HepG2 (cell line): Measurements from ENCODE around the gene TBKBP1. TPM values are rescaled to one million over a fixed set of nuclear protein-coding genes. Genes with fewer than 3 reads are reported as not detected.
A peak's percentile ranks its signal among the peaks of the same experiment; 100 is the strongest.

Experiments used
- ATAC-seq: fragments of 200-7000 bp; cut with Tn5 transposase; 3 replicates; pipeline ENCODE4 v1.9.1; 2020; ENCODE audit warnings: mild to moderate bottlenecking, moderate library complexity
- BruUV-seq: library from RNA; stranded (reverse); fragments of 400-500 nt; replicated peaks from 2 replicates; lab custom pipeline; 2021; lab: Mats Ljungman, UMichigan
- CTCF ChIA-PET: fragments of 300-600 bp; formaldehyde crosslinking; extraction: SDS; loops from one replicate; lab custom pipeline; 2021; ENCODE audit warnings: low total read pairs, inconsistent platforms, low intra/inter-chr PET ratio; lab: Yijun Ruan, JAX
- POLR2A ChIA-PET: fragments of 350-600 bp; sonication (Branson Sonifier 250); formaldehyde crosslinking; loops from one replicate; lab custom pipeline; 2020; ENCODE audit warnings: antibody characterized with exemption, inconsistent platforms; lab: Yijun Ruan, JAX
- DNase-seq: peaks from one replicate; pipeline ENCODE4 v3.0.0-alpha.2; 2015; ENCODE audit warnings: low spot score
- FAIRE-seq: peaks from 3 replicates; lab custom pipeline; 2011; peaks lifted over from hg19 to GRCh38; lab: Jason Lieb, UNC
- H2AFZ ChIP-seq: one replicate; pipeline ENCODE4 v1.6.1; 2011; ENCODE audit warnings: low read length, inconsistent platforms
- H3K27ac ChIP-seq: fragments of 300-600 bp; 3 replicates; pipeline ENCODE4 v1.8.0; 2011; ENCODE audit warnings: mixed run types, mild to moderate bottlenecking, mixed read lengths, low read length, inconsistent platforms; ENCODE audit not compliant: insufficient read depth; ENCODE audit errors: extremely low read length
- H3K27me3 ChIP-seq, 2 experiments: fragments of 200-600 bp in 1 of 2; 2 replicates in 1 of 2; 3 replicates in 1 of 2; pipeline versions ENCODE4 v1.6.0 to v1.8.0; 2011; ENCODE audit warnings: low read length in 2 of 2, mild to moderate bottlenecking in 2 of 2, moderate library complexity in 2 of 2, inconsistent platforms in 1 of 2; ENCODE audit not compliant: insufficient read depth in 2 of 2, control insufficient read depth in 1 of 2
- H3K36me3 ChIP-seq, 2 experiments: fragments of 200-600 bp in 1 of 2; replicated peaks in 1 of 2; 2 replicates in 1 of 2; 3 replicates in 1 of 2; pipeline versions ENCODE4 v1.5.1 to v1.8.0; 2011; ENCODE audit warnings: low read length in 2 of 2, inconsistent platforms in 1 of 2; ENCODE audit not compliant: insufficient read depth in 2 of 2, control insufficient read depth in 1 of 2
- H3K4me1 ChIP-seq: 2 replicates; pipeline ENCODE4 v1.5.1; 2012; ENCODE audit warnings: low read length, inconsistent platforms; ENCODE audit not compliant: insufficient read depth
- H3K4me2 ChIP-seq: 2 replicates; pipeline ENCODE4 v1.6.0; 2011; ENCODE audit warnings: low read depth, low read length, inconsistent platforms
- H3K4me3 ChIP-seq, 3 experiments: fragments of 200-600 bp in 1 of 3; sonication (generic), shearing (Covaris generic) in 1 of 3; replicated peaks in 1 of 3; 2 replicates each; pipeline ENCODE4 v1.5.1; 2011 to 2016; ENCODE audit warnings: low read length in 3 of 3, inconsistent platforms in 2 of 3, low read depth in 2 of 3, mild to moderate bottlenecking in 2 of 3, control low read depth in 1 of 3, mixed read lengths in 1 of 3; ENCODE audit not compliant: insufficient read depth in 1 of 3
- H3K79me2 ChIP-seq: one replicate; pipeline ENCODE4 v1.6.1; 2011; ENCODE audit warnings: low read length, inconsistent platforms; ENCODE audit not compliant: insufficient read depth
- H3K9ac ChIP-seq: 2 replicates; pipeline ENCODE4 v1.6.0; 2011; ENCODE audit warnings: mild to moderate bottlenecking, low read depth, low read length, inconsistent platforms; ENCODE audit not compliant: insufficient read depth
- H3K9me3 ChIP-seq: 2 replicates; pipeline ENCODE4 v1.5.1; 2012; ENCODE audit warnings: mild to moderate bottlenecking, low read length
- H4K20me1 ChIP-seq: 2 replicates; pipeline ENCODE4 v1.6.0; 2011; ENCODE audit warnings: inconsistent platforms, mild to moderate bottlenecking, low read length, moderate library complexity; ENCODE audit not compliant: insufficient read depth
- MTF2 ChIP-seq: sonication (generic); formaldehyde crosslinking; IDR thresholded peaks from 2 replicates; pipeline ENCODE4 v1.5.0; 2020; ENCODE audit warnings: missing genetic modification reagents, borderline replicate concordance
- POLR2AphosphoS5 ChIP-seq: IDR thresholded peaks from 2 replicates; pipeline ENCODE4 v1.6.1; 2012; ENCODE audit warnings: low read depth, low read length
- ZNF280B ChIP-seq: sonication (generic); formaldehyde crosslinking; IDR thresholded peaks from 2 replicates; pipeline ENCODE4 v1.5.0; 2020; ENCODE audit warnings: missing genetic modification reagents, mild to moderate bottlenecking, borderline replicate concordance
- WGBS: methylation state at CpG from one replicate; pipeline ENCODE4 v1.1.6; 2017; ENCODE audit warnings: low lambda C conversion rate; 5-methylcytosine and 5-hydroxymethylcytosine counted together
- in situ Hi-C: cut with HindIII; loops from 2 replicates; pipeline ENCODE4 v1.10.0; 2017; ENCODE audit warnings: low pct_unique_long_range_greater_than_20kb; ENCODE audit not compliant: extremely low pct_ligation_motif_present
- intact Hi-C: fragments of 100-400 bp; cut with micrococcal nuclease; formaldehyde crosslinking; loops from one replicate; pipeline ENCODE4 v1.10.0; 2022; ENCODE audit not compliant: unreplicated experiment
- polyA plus RNA-seq, 8 experiments: library from polyadenylated mRNA; depleted of rRNA in 3 of 8; stranded (reverse) in 7 of 8; unstranded in 1 of 8; fragments of >200 nt; fragmentation: Illumina TruSeq in 4 of 8; extraction: Trizol in 4 of 8; gene quantifications; 2 replicates each; pipeline versions ENCODE4 v1.2.1 to v1.2.3, GENCODE V29; 2011 to 2016; ENCODE audit warnings: low read depth in 4 of 8, missing spikeins in 1 of 8, mixed read lengths in 1 of 8; ENCODE audit not compliant: insufficient read depth in 1 of 8
- total RNA-seq, 5 experiments: library from RNA; depleted of rRNA; stranded (reverse); fragments of >200 nt; fragmentation: Illumina TruSeq; extraction: Trizol; gene quantifications; 2 replicates each; pipeline ENCODE4 v1.2.3, GENCODE V29; 2016; ENCODE audit warnings: low read depth in 1 of 5

Gene TBKBP1
- total and polyA plus RNA-seq, 2 of the 13 experiments (the other 11 are each of a cell fraction or from before 2014, with no cell fraction given), result 2.6 to 7.0 TPM

DNA sequence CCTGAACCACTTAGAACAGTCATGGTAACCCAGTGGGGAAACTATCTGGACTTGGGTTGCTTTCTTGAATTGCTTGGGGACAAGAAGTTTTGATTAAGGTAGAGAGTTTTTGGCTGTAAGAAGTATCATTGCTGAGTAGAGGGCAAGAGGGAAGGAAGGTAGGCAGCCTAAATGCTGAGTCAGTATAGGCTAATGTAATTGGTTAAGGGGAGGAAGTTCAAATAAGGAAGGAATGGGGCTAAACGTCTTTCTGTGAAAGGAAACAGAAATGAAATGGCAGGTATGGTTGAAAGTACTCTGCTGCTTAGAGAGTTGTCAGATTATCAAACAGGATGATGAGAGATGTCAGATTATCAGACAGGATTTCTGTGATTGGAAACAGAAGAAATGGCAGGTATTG lies 23.9 kb upstream of the TBKBP1 start (continued):
- no peak for TF ChIP-seq ZNF280B (CRISPR knock-in tag)

GRCh38 chr17:47674499-47674898 lies 19.5 kb upstream of the TBKBP1 start:
- no peak overlapping the region for H2AFZ ChIP-seq
- FAIRE-seq (no peak), ATAC-seq (no peak), DNase-seq (no peak)
- WGBS, result 100% methylated on average over 4 of the region's 4 CpGs
- no peaks in the 10 kb centered on the region for H3K4me1 ChIP-seq
- BruUV-seq, result no TSS peak
- no peak overlapping the region for H3K9ac ChIP-seq
- intact Hi-C loops, result no loop called here
- no peak overlapping the region for H3K4me2 ChIP-seq
- in situ Hi-C loops, result no loop called here
- no peaks in the 10 kb centered on the region for H3K79me2 ChIP-seq
- no peak overlapping the region for H3K4me3 ChIP-seq
- 0 out of 2 replicates have a peak, but pooled peaks have one; percentile 23 for TF ChIP-seq POLR2AphosphoS5
- no peak for TF ChIP-seq MTF2
- ChIA-PET POLR2A (interaction anchor here (1.0 kb wide), 1 partner anchor 9 kb away, joined by 4 read pairs; no protein-coding TSS in a partner anchor), CTCF (no interaction called here)
- H4K20me1 ChIP-seq, result no peaks in the 10 kb centered on the region; the same call in 1 of the 2 replicates
- H3K9me3 ChIP-seq, result no peaks in the 10 kb centered on the region
- H3K27me3 ChIP-seq, result no peaks in the 10 kb centered on the region
- H3K36me3 ChIP-seq, result peaks cover 51 to 97% of the 10 kb centered on the region in 2 experiments
- no peak overlapping the region for H3K27ac ChIP-seq
